Measurements from ENCODE around the gene TCERG1L. TPM values are rescaled to one million over a fixed set of nuclear protein-coding genes. Genes with fewer than 3 reads are reported as not detected.

TCERG1L gene
- total and polyA plus RNA-seq, 11 donors = 0.11 to 0.25 TPM; not detected in 9

DNA sequence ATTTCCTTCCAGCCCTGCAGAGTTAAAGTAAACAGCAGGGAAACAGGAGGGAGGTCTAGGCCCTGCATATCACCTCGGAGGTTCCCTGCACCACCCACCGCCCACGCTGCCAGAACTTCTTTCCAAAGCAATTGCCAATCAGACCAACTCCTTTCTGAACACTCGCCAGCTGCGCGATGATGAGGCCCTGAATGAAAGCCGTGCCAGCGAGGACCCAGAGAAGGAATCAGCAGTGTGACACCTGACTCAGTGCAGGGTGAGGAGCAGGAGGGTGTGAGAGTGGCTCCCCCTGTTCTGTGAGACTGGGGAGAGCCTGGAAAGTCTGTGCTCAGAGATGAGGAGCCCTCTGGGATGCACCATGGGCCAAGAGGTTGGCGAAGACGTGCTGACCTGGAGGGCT is 3.3 kb upstream of the TCERG1L start:
- H3K27ac ChIP-seq = no peak overlapping the region
- H3K9me3 ChIP-seq = no peaks in the 10 kb centered on the region
- TF ChIP-seq, protein P1, sequence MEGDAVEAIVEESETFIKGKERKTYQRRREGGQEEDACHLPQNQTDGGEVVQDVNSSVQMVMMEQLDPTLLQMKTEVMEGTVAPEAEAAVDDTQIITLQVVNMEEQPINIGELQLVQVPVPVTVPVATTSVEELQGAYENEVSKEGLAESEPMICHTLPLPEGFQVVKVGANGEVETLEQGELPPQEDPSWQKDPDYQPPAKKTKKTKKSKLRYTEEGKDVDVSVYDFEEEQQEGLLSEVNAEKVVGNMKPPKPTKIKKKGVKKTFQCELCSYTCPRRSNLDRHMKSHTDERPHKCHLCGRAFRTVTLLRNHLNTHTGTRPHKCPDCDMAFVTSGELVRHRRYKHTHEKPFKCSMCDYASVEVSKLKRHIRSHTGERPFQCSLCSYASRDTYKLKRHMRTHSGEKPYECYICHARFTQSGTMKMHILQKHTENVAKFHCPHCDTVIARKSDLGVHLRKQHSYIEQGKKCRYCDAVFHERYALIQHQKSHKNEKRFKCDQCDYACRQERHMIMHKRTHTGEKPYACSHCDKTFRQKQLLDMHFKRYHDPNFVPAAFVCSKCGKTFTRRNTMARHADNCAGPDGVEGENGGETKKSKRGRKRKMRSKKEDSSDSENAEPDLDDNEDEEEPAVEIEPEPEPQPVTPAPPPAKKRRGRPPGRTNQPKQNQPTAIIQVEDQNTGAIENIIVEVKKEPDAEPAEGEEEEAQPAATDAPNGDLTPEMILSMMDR (IDR thresholded peaks at IDR 0.05) = no peak
- no peak for TF ChIP-seq POLR2A (IDR thresholded peaks at IDR 0.05)
- peaks cover 15 to 86% (median 44%) of the 10 kb centered on the region in 9 donors for H3K27me3 ChIP-seq
- no peak overlapping the region for H3K4me3 ChIP-seq
- H3K4me1 ChIP-seq = peaks cover 0 to 16% (median 0%) of the 10 kb centered on the region in 12 donors
- WGBS, 4 donors = 64 to 78% (median 71%) methylated on average over 10 of the region's 10 CpGs
- no peaks in the 10 kb centered on the region for H3K36me3 ChIP-seq
- no peak for ATAC-seq
- no peak for DNase-seq
- intact Hi-C loops (cut with DNase I) = no loop called here

DNA sequence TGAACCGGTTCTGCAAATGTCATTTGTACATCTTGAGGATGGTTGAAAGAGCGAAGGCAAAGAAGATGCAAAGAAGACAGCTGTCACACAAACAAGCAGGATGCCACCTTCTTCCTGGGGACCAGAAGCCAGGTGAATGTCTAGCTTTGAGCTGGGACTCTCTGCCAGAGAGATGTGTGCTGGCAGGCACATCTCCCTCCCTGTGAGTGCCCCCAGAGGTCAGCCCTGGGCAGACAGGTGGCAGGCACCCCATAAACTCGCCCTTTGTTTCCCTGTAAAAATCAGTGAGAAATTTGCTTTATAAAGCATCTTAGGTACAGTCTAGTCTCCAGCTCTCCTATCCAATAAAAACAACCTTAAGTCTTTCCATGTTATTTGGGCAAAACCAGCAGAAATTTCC is 2.6 kb upstream of the TCERG1L start:
- Histone ChIP-seq H3K9me3 (no peaks in the 10 kb centered on the region), H3K27me3 (peaks cover 15 to 91% (median 47%) of the 10 kb centered on the region in 9 donors), H3K4me1 (peaks cover 0 to 16% (median 0%) of the 10 kb centered on the region in 12 donors), H3K36me3 (no peaks in the 10 kb centered on the region), H3K4me3 (no peak overlapping the region), H3K27ac (no peak overlapping the region)
- DNase-seq (no peak), ATAC-seq (no peak)
- 80 to 93% (median 84%) methylated on average over 3 of the region's 3 CpGs for WGBS, 4 donors
- intact Hi-C loops (cut with DNase I) = no loop called here
- TF ChIP-seq, protein P1 (IDR thresholded peaks at IDR 0.05) = no peak
- TF ChIP-seq POLR2A (IDR thresholded peaks at IDR 0.05) = no peak

DNA sequence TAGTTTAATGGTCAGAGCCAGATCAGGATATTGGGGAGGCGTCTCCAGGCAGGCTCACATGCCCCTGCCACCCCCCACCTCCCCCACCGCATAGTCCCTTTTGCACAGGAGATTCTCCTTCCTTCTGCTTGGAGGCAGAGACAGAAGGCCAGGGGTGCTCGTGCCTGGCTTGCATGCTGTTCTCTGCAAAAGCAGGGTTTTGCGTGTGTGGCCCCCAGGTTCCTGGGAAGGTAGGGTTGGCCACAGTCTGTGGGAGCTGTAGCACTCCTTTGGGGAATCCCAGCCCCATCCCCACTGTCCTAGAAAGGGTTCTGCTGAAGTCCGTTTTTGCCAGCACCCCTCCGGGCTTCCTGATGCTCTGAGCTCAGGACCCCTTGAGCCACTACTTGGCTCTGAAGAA is 1.9 kb upstream of the TCERG1L start:
- intact Hi-C loops (cut with DNase I) = no loop called here
- Histone ChIP-seq H3K36me3 (no peaks in the 10 kb centered on the region), H3K27me3 (peaks cover 15 to 91% (median 55%) of the 10 kb centered on the region in 9 donors), H3K4me3 (no peak overlapping the region), H3K27ac (no peak overlapping the region), H3K9me3 (no peaks in the 10 kb centered on the region), H3K4me1 (peaks cover 0 to 16% (median 0%) of the 10 kb centered on the region in 12 donors)
- DNase-seq (no peak), ATAC-seq (no peak)
- no peak for TF ChIP-seq POLR2A (IDR thresholded peaks at IDR 0.05)
- TF ChIP-seq, protein P1 (IDR thresholded peaks at IDR 0.05) = no peak
- WGBS, 4 donors = 75 to 91% (median 79%) methylated on average over 4 to 6 of the region's 6 CpGs

DNA sequence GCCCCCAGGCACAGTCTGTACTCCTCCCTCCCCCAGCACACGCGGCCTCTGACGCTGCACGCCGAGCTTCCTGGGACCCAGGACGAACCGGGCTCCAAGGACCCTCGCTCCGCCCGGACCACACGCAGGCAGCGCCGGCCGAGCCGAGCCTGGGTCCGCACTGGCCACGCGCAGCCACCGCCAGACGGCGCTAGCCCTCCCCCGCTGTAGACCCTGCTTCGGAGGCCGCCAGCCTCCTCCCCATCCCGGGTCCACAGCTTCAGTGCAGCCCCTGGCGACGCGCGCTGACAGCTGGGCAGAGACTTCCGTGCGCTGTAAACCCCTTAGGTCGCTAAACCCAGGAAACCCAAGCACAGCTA is 936 bp upstream of the TCERG1L start:
- intact Hi-C loops (cut with DNase I) = no loop called here
- peak overlapping the region in 2 of 12 donors; percentile 34 to 37 for H3K4me3 ChIP-seq
- DNase-seq = no peak
- no peak for ATAC-seq
- no peak overlapping the region for H3K27ac ChIP-seq
- H3K4me1 ChIP-seq = peaks cover 0 to 16% (median 0%) of the 10 kb centered on the region in 12 donors
- H3K27me3 ChIP-seq = peaks cover 15 to 91% (median 57%) of the 10 kb centered on the region in 9 donors
- 1 to 2% (median 1%) methylated on average over 20 to 32 of the region's 32 CpGs; no CpG with 5 or more reads in 1 of the 4 donors for WGBS, 4 donors
- H3K9me3 ChIP-seq = no peaks in the 10 kb centered on the region
- no peaks in the 10 kb centered on the region for H3K36me3 ChIP-seq
- no peak for TF ChIP-seq POLR2A (IDR thresholded peaks at IDR 0.05)
- TF ChIP-seq, protein P1 (IDR thresholded peaks at IDR 0.05) = peak in 2 of 12 donors; percentile 11 to 36
